Measurements from ENCODE around the gene RCCD1.

The RCCD1 gene

GRCh38 chr15:90934949-90935751 is 19.5 kb upstream of the RCCD1 start, which contains the start of gene UNC45A (continued):
- TF ChIP-seq PBX3 (CRISPR knock-in tag; IDR thresholded peaks at IDR 0.05) (peak; percentile 40; the same call in 1 of the 2 replicates), ZSCAN30 (tag by site-specific recombination; IDR thresholded peaks at IDR 0.05) (0 out of 2 replicates have a peak, but pooled peaks have one; percentile 18), ZNF121 (tag by site-specific recombination; IDR thresholded peaks at IDR 0.05) (peak; percentile 89), ZNF488 (tag by site-specific recombination; IDR thresholded peaks at IDR 0.05) (no peak), ZNF423 (tag by site-specific recombination; IDR thresholded peaks at IDR 0.05) (0 out of 2 replicates have a peak, but pooled peaks have one; percentile 8), ZNF341 (tag by site-specific recombination; IDR thresholded peaks at IDR 0.05; ENCODE audit: low read depth) (peak; percentile 81), SP2 (tag by site-specific recombination; IDR thresholded peaks at IDR 0.05) (peak; percentile 95), ZBTB26 (tag by site-specific recombination; optimal IDR thresholded peaks at IDR 0.05) (peak; percentile 90), ZNF692 (tag by site-specific recombination; IDR thresholded peaks at IDR 0.05) (0 out of 2 replicates have a peak, but pooled peaks have one; percentile 42), ZSCAN4 (tag by site-specific recombination; IDR thresholded peaks at IDR 0.05) (0 out of 2 replicates have a peak, but pooled peaks have one; percentile 14), ZBTB20 (tag by site-specific recombination; IDR thresholded peaks at IDR 0.05) (peak; percentile 97), PRDM10 (tag by site-specific recombination; IDR thresholded peaks at IDR 0.05) (peak; percentile 58), REPIN1 (tag by site-specific recombination; IDR thresholded peaks at IDR 0.05; ENCODE audit: low read depth) (no peak), KLF10 (tag by site-specific recombination; IDR thresholded peaks at IDR 0.05) (peak; percentile 59), BCL6B (tag by site-specific recombination; IDR thresholded peaks at IDR 0.05) (no peak), KLF7 (tag by site-specific recombination; IDR thresholded peaks at IDR 0.05; ENCODE audit: borderline replicate concordance) (0 out of 2 replicates have a peak, but pooled peaks have one; percentile 20), ZIC2 (tag by site-specific recombination; IDR thresholded peaks at IDR 0.05) (peak; percentile 95), KLF17 (tag by site-specific recombination; IDR thresholded peaks at IDR 0.05) (0 out of 2 replicates have a peak, but pooled peaks have one; percentile 25), WT1 (tag by site-specific recombination; IDR thresholded peaks at IDR 0.05) (0 out of 2 replicates have a peak, but pooled peaks have one; percentile 6), ZBTB7A (tag by site-specific recombination; IDR thresholded peaks at IDR 0.05; ENCODE audit: low read depth) (peak; percentile 74), ZNF239 (tag by site-specific recombination; IDR thresholded peaks at IDR 0.05) (no peak), ZBTB48 (tag by site-specific recombination; IDR thresholded peaks at IDR 0.05) (peak; percentile 82), ZNF792 (tag by site-specific recombination; IDR thresholded peaks at IDR 0.05) (0 out of 2 replicates have a peak, but pooled peaks have one; percentile 57), GLIS2 (tag by site-specific recombination; IDR thresholded peaks at IDR 0.05) (peak; percentile 87), ZNF558 (tag by site-specific recombination; IDR thresholded peaks at IDR 0.05) (no peak), ZNF24 (tag by site-specific recombination; IDR thresholded peaks at IDR 0.05) (no peak), GLIS1 (tag by site-specific recombination; IDR thresholded peaks at IDR 0.05) (peak; percentile 79)

All from HEK293 (cell line).